WTC11 (cell line): ENCODE data around the gene DNPEP.

Experiments
- CTCF ChIP-seq: fragments of 200-600 bp; IDR thresholded peaks from 2 replicates; pipeline ENCODE4 v1.8.0; 2022; ENCODE audit warnings: antibody characterized with exemption
- MAX ChIP-seq: sonication (generic); formaldehyde crosslinking; IDR thresholded peaks from 2 replicates; pipeline ENCODE4 v1.8.0; 2022; ENCODE audit warnings: mild to moderate bottlenecking, missing genetic modification reagents
- MYBL2 ChIP-seq: sonication (generic); formaldehyde crosslinking; IDR thresholded peaks from 2 replicates; pipeline ENCODE4 v1.8.1; 2023; ENCODE audit warnings: mild to moderate bottlenecking, moderate library complexity, missing genetic modification reagents
- NFYB ChIP-seq: sonication (generic); formaldehyde crosslinking; conservative IDR thresholded peaks from 2 replicates; pipeline ENCODE4 v1.8.0; 2022; ENCODE audit warnings: low read depth, missing genetic modification reagents
- NR1H2 ChIP-seq: sonication (generic); formaldehyde crosslinking; IDR thresholded peaks from 2 replicates; pipeline ENCODE4 v1.9.0; 2021; ENCODE audit warnings: mild to moderate bottlenecking, moderate library complexity, missing genetic modification reagents
- NR3C1 ChIP-seq: sonication (generic); formaldehyde crosslinking; conservative IDR thresholded peaks from 2 replicates; pipeline ENCODE4 v1.8.1; 2023; ENCODE audit warnings: low read depth, mild to moderate bottlenecking, missing genetic modification reagents
- OVOL2 ChIP-seq: fragments of 250-450 bp; sonication (Bioruptor Pico); IDR thresholded peaks from 2 replicates; pipeline ENCODE4 v1.9.0; 2021; ENCODE audit warnings: mild to moderate bottlenecking, borderline replicate concordance
- PREB ChIP-seq: sonication (generic); formaldehyde crosslinking; IDR thresholded peaks from 2 replicates; pipeline ENCODE4 v1.8.1; 2022; ENCODE audit warnings: mild to moderate bottlenecking, missing genetic modification reagents, moderate library complexity, borderline replicate concordance
- USF1 ChIP-seq: sonication (generic); formaldehyde crosslinking; IDR thresholded peaks from 2 replicates; pipeline ENCODE4 v1.8.0; 2022; ENCODE audit warnings: mild to moderate bottlenecking, missing genetic modification reagents

GRCh38 chr2:219405451-219405850, 17.7 kb upstream of the DNPEP start:
- no peak for TF ChIP-seq NFYB
- TF ChIP-seq PREB = no peak
- no peak for TF ChIP-seq MYBL2 (CRISPR knock-in tag)
- no peak for TF ChIP-seq OVOL2 (CRISPR knock-in tag)
- TF ChIP-seq CTCF = no peak
- no peak for TF ChIP-seq USF1 (CRISPR knock-in tag)
- no peak for TF ChIP-seq MAX
- no peak for TF ChIP-seq NR3C1
- TF ChIP-seq NR1H2 = no peak
